K562 (cell line): ENCODE data around the gene HCRTR1. TPM values are rescaled to one million over a fixed set of nuclear protein-coding genes. Genes with fewer than 3 reads are reported as not detected.
A peak's percentile ranks its signal among the peaks of the same experiment; 100 is the strongest.

ENCODE experiments used
- BACH1 ChIP-seq: fragments of 200-800 bp; sonication (Bioruptor generic); IDR thresholded peaks from 2 replicates; pipeline ENCODE4 v1.6.1; 2016; ENCODE audit warnings: missing genetic modification characterization, missing compliant biosample characterization
- CBX1 ChIP-seq: sonication (generic); IDR thresholded peaks from 2 replicates; pipeline ENCODE4 v1.6.1; 2016; ENCODE audit warnings: antibody characterized with exemption, low read depth, mild to moderate bottlenecking
- GMEB1 ChIP-seq: fragments of 250-450 bp; sonication (Bioruptor Pico); IDR thresholded peaks from 2 replicates; pipeline ENCODE4 v1.4.0; 2020; ENCODE audit warnings: mild to moderate bottlenecking
- HDAC3 ChIP-seq: fragments of 450-650 bp; IDR thresholded peaks from 2 replicates; pipeline ENCODE4 v1.6.1; 2018; ENCODE audit warnings: borderline replicate concordance, mild to moderate bottlenecking, moderate library complexity; ENCODE audit not compliant: partially characterized antibody
- JUND ChIP-seq, 2 experiments: IDR thresholded peaks; 2 replicates in 1 of 2; 3 replicates in 1 of 2; pipeline ENCODE4 v1.6.1; 2011; ENCODE audit warnings: borderline replicate concordance in 2 of 2, low read depth in 2 of 2, low read length in 2 of 2, improper control_type of control experiment in 1 of 2, missing biosample characterization in 1 of 2, missing genetic modification characterization in 1 of 2, missing genetic modification reagents in 1 of 2
- KAT8 ChIP-seq: fragments of 450-650 bp; IDR thresholded peaks from 2 replicates; pipeline ENCODE4 v1.6.1; 2016; ENCODE audit warnings: low read depth, mild to moderate bottlenecking
- LCOR ChIP-seq: sonication (generic); formaldehyde crosslinking; IDR thresholded peaks from 2 replicates; pipeline ENCODE4 v1.8.0; 2022; ENCODE audit warnings: mild to moderate bottlenecking, missing genetic modification reagents
- MEIS2 ChIP-seq: fragments of 450-650 bp; IDR thresholded peaks from 2 replicates; pipeline ENCODE4 v1.6.1; 2014; ENCODE audit warnings: mild to moderate bottlenecking; ENCODE audit not compliant: partially characterized antibody
- NCOR1 ChIP-seq: fragments of 450-650 bp; IDR thresholded peaks from 2 replicates; pipeline ENCODE4 v1.6.1; 2016; ENCODE audit warnings: mild to moderate bottlenecking, moderate library complexity
- OTX1 ChIP-seq: fragments of 450-650 bp; formaldehyde crosslinking; IDR thresholded peaks from 2 replicates; pipeline ENCODE4 v1.4.0; 2022; ENCODE audit warnings: mild to moderate bottlenecking
- PRPF4 ChIP-seq: fragments of 200-400 bp; formaldehyde crosslinking; IDR thresholded peaks from one replicate; pipeline ENCODE4 v1.6.1; 2017; ENCODE audit warnings: low read length, low read depth, mild to moderate bottlenecking; ENCODE audit not compliant: insufficient read depth, poor library complexity, severe bottlenecking
- SPI1 ChIP-seq: IDR thresholded peaks from 2 replicates; pipeline ENCODE4 v1.6.1; 2011; ENCODE audit warnings: low read depth, low read length, control low read depth, borderline replicate concordance
- SRF ChIP-seq, 2 experiments: fragments of 250-450, 450-650 bp in 1 of 2; sonication (Bioruptor Pico) in 1 of 2; sonication (generic) in 1 of 2; formaldehyde crosslinking; IDR thresholded peaks; 2 replicates each; pipeline versions ENCODE4 v1.5.0 to v1.5.1; 2020 to 2022; ENCODE audit warnings: mild to moderate bottlenecking in 1 of 2, missing genetic modification reagents in 1 of 2
- TCF3 ChIP-seq: sonication (generic); formaldehyde crosslinking; IDR thresholded peaks from 2 replicates; pipeline ENCODE4 v1.4.0; 2020; ENCODE audit warnings: mild to moderate bottlenecking, missing genetic modification reagents
- ZNF3 ChIP-seq: fragments of 250-450 bp; sonication (Bioruptor Pico); IDR thresholded peaks from 2 replicates; pipeline ENCODE4 v1.5.0; 2021; ENCODE audit warnings: mild to moderate bottlenecking, moderate library complexity
- ZNF316 ChIP-seq: fragments of 450-650 bp; IDR thresholded peaks from 2 replicates; pipeline ENCODE4 v1.6.1; 2016
- ZNF354B ChIP-seq: fragments of 250-450 bp; sonication (Bioruptor Pico); IDR thresholded peaks from 2 replicates; pipeline ENCODE4 v1.4.0; 2020
- ZNF766 ChIP-seq: fragments of 200-800 bp; sonication (Bioruptor generic); conservative IDR thresholded peaks from 2 replicates; pipeline ENCODE4 v1.6.1; 2016; ENCODE audit warnings: missing genetic modification characterization, missing compliant biosample characterization
- ZSCAN32 ChIP-seq: fragments of 450-650 bp; formaldehyde crosslinking; IDR thresholded peaks from 2 replicates; pipeline ENCODE4 v1.4.0; 2020; ENCODE audit warnings: mild to moderate bottlenecking, moderate library complexity
- polyA plus RNA-seq, 8 experiments: library from polyadenylated mRNA; depleted of rRNA in 4 of 8; stranded (reverse) in 5 of 8; unstranded in 3 of 8; fragments of >200 nt; fragmentation: Nextera tagmentation in 2 of 8; fragmentation: Illumina TruSeq in 1 of 8; extraction: Ambion mirVana in 2 of 8; extraction: Trizol in 1 of 8; gene quantifications; 2 replicates each; pipeline versions ENCODE4 v1.2.1 to v1.2.3, GENCODE V29; 2011 to 2014; ENCODE audit warnings: inconsistent platforms in 1 of 8, missing spikeins in 1 of 8
- total RNA-seq, 7 experiments: library from RNA; depleted of rRNA in 6 of 7; stranded (reverse); fragments of >200 nt in 6 of 7; fragmentation: Illumina TruSeq in 2 of 7; extraction: Trizol in 2 of 7; gene quantifications; 2 replicates each; pipeline versions ENCODE4 v1.2.1 to v1.2.3, GENCODE V29; 2011 to 2021; ENCODE audit warnings: low replicate concordance in 1 of 7
- TF ChIP-seq, protein P1 (sequence below): fragments of 250-450 bp; sonication (Bioruptor Pico); IDR thresholded peaks from 2 replicates; pipeline ENCODE4 v1.4.0; 2020
- TF ChIP-seq, protein P2 (sequence below): fragments of 250-450 bp; sonication (Bioruptor Pico); IDR thresholded peaks from 2 replicates; pipeline ENCODE4 v1.8.0; 2021; ENCODE audit warnings: borderline replicate concordance, mild to moderate bottlenecking, moderate library complexity; ENCODE audit not compliant: poor library complexity, severe bottlenecking
- TF ChIP-seq, protein P3 (sequence below): fragments of 450-650 bp; IDR thresholded peaks from 2 replicates; pipeline ENCODE4 v1.6.1; 2018; ENCODE audit not compliant: partially characterized antibody

HCRTR1 gene
- total and polyA plus RNA-seq, 9 of the 15 experiments (the other 6 are each of a cell fraction or from before 2014, with no cell fraction given): not detected

DNA sequence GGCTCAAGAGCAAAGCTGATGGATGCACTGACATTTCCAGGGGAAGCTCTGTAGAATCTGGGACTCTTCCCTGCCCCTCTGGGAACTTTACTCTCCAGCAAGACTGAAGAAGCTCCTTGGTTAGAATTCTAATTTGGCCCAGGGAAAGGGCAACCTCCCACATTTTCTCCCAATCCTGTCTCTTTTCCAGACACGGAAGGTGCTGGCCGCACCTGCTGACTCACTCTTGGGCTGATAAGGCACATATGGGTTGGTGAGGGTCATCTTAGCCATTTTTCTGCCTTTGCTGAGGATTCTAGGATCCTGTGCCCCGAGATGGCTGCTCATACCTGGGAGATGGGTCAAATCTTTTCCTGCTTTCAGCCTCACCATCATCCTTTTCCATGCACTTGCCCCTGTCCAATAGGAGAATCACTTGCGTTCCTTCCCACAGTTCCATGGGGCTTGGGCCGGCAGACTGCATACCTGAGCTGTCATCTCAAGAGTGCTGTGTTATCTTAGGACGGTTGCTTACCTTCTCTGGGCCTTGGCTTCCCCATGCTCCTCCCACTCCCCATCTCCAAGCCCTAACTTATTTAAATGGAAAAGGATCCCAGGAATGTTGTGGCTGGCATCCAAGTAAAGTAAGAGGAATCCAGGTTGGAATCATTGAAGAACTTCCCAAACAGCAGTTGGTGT is 39.8 kb upstream of the HCRTR1 start (continued):
- peak; percentile 65 for TF ChIP-seq JUND (IDR thresholded peaks at IDR 0.05; ENCODE audit: borderline replicate concordance, low read depth, low read length)
- peak; percentile 63; the same call in 1 of the 3 replicates for TF ChIP-seq JUND (tag; IDR thresholded peaks at IDR 0.05; ENCODE audit: borderline replicate concordance, low read depth, low read length)
- TF ChIP-seq GMEB1: no peak
- no peak for TF ChIP-seq HDAC3
- TF ChIP-seq TCF3 (CRISPR knock-in tag): no peak
- TF ChIP-seq KAT8: no peak
- TF ChIP-seq SRF (CRISPR knock-in tag; IDR thresholded peaks at IDR 0.05): no peak
- TF ChIP-seq BACH1 (tag): no peak
- TF ChIP-seq LCOR (CRISPR knock-in tag): no peak
- no peak for TF ChIP-seq MEIS2
- peak; percentile 61 for TF ChIP-seq ZNF316
- no peak for TF ChIP-seq ZNF766
- TF ChIP-seq SPI1: no peak
- no peak for TF ChIP-seq OTX1 (CRISPR knock-in tag)
- TF ChIP-seq, protein P1, sequence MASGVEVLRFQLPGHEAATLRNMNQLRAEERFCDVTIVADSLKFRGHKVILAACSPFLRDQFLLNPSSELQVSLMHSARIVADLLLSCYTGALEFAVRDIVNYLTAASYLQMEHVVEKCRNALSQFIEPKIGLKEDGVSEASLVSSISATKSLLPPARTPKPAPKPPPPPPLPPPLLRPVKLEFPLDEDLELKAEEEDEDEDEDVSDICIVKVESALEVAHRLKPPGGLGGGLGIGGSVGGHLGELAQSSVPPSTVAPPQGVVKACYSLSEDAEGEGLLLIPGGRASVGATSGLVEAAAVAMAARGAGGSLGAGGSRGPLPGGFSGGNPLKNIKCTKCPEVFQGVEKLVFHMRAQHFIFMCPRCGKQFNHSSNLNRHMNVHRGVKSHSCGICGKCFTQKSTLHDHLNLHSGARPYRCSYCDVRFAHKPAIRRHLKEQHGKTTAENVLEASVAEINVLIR (CRISPR knock-in tag): no peak
- TF ChIP-seq ZNF354B (CRISPR knock-in tag): no peak
- no peak for TF ChIP-seq NCOR1
- TF ChIP-seq, protein P2, sequence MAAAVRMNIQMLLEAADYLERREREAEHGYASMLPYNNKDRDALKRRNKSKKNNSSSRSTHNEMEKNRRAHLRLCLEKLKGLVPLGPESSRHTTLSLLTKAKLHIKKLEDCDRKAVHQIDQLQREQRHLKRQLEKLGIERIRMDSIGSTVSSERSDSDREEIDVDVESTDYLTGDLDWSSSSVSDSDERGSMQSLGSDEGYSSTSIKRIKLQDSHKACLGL (CRISPR knock-in tag): no peak
- TF ChIP-seq CBX1: no peak
- TF ChIP-seq, protein P3, sequence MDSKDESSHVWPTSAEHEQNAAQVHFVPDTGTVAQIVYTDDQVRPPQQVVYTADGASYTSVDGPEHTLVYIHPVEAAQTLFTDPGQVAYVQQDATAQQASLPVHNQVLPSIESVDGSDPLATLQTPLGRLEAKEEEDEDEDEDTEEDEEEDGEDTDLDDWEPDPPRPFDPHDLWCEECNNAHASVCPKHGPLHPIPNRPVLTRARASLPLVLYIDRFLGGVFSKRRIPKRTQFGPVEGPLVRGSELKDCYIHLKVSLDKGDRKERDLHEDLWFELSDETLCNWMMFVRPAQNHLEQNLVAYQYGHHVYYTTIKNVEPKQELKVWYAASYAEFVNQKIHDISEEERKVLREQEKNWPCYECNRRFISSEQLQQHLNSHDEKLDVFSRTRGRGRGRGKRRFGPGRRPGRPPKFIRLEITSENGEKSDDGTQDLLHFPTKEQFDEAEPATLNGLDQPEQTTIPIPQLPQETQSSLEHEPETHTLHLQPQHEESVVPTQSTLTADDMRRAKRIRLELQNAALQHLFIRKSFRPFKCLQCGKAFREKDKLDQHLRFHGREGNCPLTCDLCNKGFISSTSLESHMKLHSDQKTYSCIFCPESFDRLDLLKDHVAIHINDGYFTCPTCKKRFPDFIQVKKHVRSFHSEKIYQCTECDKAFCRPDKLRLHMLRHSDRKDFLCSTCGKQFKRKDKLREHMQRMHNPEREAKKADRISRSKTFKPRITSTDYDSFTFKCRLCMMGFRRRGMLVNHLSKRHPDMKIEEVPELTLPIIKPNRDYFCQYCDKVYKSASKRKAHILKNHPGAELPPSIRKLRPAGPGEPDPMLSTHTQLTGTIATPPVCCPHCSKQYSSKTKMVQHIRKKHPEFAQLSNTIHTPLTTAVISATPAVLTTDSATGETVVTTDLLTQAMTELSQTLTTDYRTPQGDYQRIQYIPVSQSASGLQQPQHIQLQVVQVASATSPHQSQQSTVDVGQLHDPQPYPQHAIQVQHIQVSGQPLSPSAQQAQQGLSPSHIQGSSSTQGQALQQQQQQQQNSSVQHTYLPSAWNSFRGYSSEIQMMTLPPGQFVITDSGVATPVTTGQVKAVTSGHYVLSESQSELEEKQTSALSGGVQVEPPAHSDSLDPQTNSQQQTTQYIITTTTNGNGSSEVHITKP: no peak
- no peak for TF ChIP-seq ZNF3
- TF ChIP-seq ZSCAN32: no peak
- no peak for TF ChIP-seq PRPF4
